Measurements from ENCODE around the gene CCN2.
"Not testable (repeated sequence)": the region's sequence is repeated elsewhere in the genome, so short reads cannot be mapped to it uniquely, and the experiment has no call there.

- TF ChIP-seq CTCF (IDR thresholded peaks at IDR 0.05); POLR2AphosphoS5 (IDR thresholded peaks at IDR 0.05); EP300 (IDR thresholded peaks at IDR 0.05); POLR2A (IDR thresholded peaks at IDR 0.05; ENCODE audit: low read depth): not testable (repeated sequence)
Measured at GRCh38 chr6:131903734-131904133, 47.4 kb downstream of the CCN2 start.

Data from esophagus muscularis mucosa (tissue), 4 donors.